IPS-18a (cell line): ENCODE results near the gene IMMP2L.
"Not testable (repeated sequence)": the region's sequence is repeated elsewhere in the genome, so short reads cannot be mapped to it uniquely, and the experiment has no call there.

Source experiments
- H3K27ac ChIP-seq: one replicate; pipeline ENCODE4 v1.5.1; 2013; ENCODE audit warnings: low read length
- H3K27me3 ChIP-seq: one replicate; pipeline ENCODE4 v1.6.1; 2013; ENCODE audit warnings: mild to moderate bottlenecking, low read length; ENCODE audit not compliant: control insufficient read depth, insufficient read depth
- H3K36me3 ChIP-seq: one replicate; pipeline ENCODE4 v1.6.1; 2013; ENCODE audit warnings: low read depth, low read length; ENCODE audit not compliant: control insufficient read depth
- H3K4me1 ChIP-seq: one replicate; pipeline ENCODE4 v1.6.1; 2013; ENCODE audit warnings: low read depth, low read length; ENCODE audit not compliant: control insufficient read depth
- H3K4me3 ChIP-seq: one replicate; pipeline ENCODE4 v1.5.1; 2013; ENCODE audit warnings: low read length
- H3K9ac ChIP-seq: one replicate; pipeline ENCODE4 v1.6.1; 2013; ENCODE audit warnings: mild to moderate bottlenecking, low read length, moderate library complexity
- H3K9me3 ChIP-seq: one replicate; pipeline ENCODE4 v1.6.1; 2013; ENCODE audit warnings: low read depth, low read length; ENCODE audit not compliant: control insufficient read depth

The IMMP2L gene

DNA sequence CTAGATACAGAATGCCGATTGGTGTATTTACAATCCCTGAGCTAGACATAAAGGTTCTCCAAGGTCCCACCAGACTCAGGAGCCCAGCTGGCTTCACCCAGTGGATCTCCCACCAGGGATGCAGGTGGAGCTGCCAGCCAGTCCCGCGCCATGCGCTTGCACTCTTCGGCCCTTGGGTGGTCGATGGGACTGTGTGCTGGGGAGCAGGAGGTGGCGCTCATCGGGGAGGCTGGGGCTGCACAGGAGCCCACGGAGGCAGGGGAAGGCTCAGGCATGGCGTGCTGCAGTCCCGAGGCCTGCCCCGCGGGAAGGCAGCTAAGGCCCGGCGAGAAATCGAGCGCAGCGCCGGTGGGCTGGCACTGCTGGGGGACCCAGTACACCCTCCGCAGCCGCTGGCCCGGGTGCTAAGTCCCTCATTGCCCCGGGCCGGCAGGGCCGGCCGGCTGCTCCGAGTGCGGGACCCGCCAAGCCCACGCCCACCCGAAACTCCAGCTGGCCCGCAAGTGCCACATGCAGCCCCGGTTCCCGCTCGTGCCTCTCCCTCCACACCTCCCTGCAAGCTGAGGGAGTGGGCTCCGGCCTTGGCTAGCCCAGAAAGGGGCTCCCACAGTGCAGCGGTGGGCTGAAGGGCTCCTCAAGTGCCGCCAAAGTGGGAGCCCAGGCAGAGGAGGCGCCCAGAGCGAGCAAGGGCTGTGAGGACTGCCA lies 19.6 kb upstream of the IMMP2L start:
- H3K36me3 ChIP-seq, H3K9ac ChIP-seq, H3K27ac ChIP-seq, H3K4me1 ChIP-seq, H3K9me3 ChIP-seq, H3K27me3 ChIP-seq, H3K4me3 ChIP-seq: not testable (repeated sequence)

- not testable (repeated sequence) for H3K36me3 ChIP-seq, H3K9me3 ChIP-seq, H3K9ac ChIP-seq, H3K4me3 ChIP-seq, H3K27me3 ChIP-seq, H3K4me1 ChIP-seq, H3K27ac ChIP-seq
These were observed 18.9 kb upstream of the IMMP2L start for GRCh38 chr7:111581207-111581606.

DNA sequence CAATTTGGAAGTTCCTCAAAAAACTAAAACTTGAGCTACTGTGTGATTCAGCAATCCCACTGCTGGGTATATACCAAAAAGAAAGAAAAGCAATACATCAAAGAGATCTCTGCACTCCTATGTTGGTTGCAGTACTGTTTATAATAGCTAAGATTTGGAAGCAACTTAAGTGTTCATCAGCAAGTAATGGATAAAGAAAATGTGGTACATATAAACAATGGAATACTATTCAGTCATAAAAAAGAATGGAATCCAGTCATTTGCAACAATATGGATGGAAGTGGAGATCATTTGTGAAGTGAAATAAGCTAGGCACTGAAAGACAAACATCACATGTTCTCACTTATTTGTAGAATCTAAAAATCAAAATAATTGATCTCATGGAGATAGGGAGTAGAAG lies 16.5 kb upstream of the IMMP2L start:
- H3K36me3 ChIP-seq, result no peaks in the 10 kb centered on the region
- no peak overlapping the region for H3K4me3 ChIP-seq
- H3K27me3 ChIP-seq, result no peaks in the 10 kb centered on the region
- peaks cover 4% of the 10 kb centered on the region for H3K9me3 ChIP-seq
- no peaks in the 10 kb centered on the region for H3K4me1 ChIP-seq
- no peak overlapping the region for H3K9ac ChIP-seq
- no peak overlapping the region for H3K27ac ChIP-seq

DNA sequence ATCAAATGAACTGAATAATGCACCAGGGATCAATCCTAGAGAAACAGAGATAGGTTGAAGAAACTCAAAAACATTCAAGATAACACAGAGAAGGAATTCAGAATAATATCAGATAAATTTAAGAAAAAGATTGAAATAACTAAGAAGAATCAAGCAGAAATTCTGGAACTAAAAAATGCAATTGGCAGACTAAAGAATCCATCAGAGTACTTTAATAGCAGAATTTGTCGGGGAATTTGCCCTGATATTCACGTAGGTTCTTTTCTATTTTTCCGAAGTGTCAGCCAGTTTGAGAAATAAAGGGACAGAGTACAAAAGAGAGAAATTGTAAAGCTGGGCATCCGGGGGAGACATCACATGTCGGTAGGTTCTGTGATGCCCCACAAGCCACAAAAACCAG lies 9.4 kb upstream of the IMMP2L start:
- no peaks in the 10 kb centered on the region for H3K36me3 ChIP-seq
- no peaks in the 10 kb centered on the region for H3K27me3 ChIP-seq
- no peak overlapping the region for H3K27ac ChIP-seq
- H3K4me1 ChIP-seq, result no peaks in the 10 kb centered on the region
- no peak overlapping the region for H3K4me3 ChIP-seq
- H3K9ac ChIP-seq, result no peak overlapping the region
- H3K9me3 ChIP-seq, result peaks cover 8% of the 10 kb centered on the region

GRCh38 chr7:111568870-111569462 lies 6.7 kb upstream of the IMMP2L start:
- Histone ChIP-seq H3K36me3 (no peaks in the 10 kb centered on the region), H3K4me3 (no peak overlapping the region), H3K4me1 (no peaks in the 10 kb centered on the region), H3K27me3 (no peaks in the 10 kb centered on the region), H3K27ac (no peak overlapping the region), H3K9me3 (peaks cover 8% of the 10 kb centered on the region), H3K9ac (no peak overlapping the region)

- Histone ChIP-seq H3K9me3 (peaks cover 8% of the 10 kb centered on the region), H3K4me1 (no peaks in the 10 kb centered on the region), H3K9ac (no peak overlapping the region), H3K4me3 (no peak overlapping the region), H3K27me3 (no peaks in the 10 kb centered on the region), H3K36me3 (no peaks in the 10 kb centered on the region), H3K27ac (no peak overlapping the region)
These were observed 6.1 kb upstream of the IMMP2L start for GRCh38 chr7:111568419-111568818.

DNA sequence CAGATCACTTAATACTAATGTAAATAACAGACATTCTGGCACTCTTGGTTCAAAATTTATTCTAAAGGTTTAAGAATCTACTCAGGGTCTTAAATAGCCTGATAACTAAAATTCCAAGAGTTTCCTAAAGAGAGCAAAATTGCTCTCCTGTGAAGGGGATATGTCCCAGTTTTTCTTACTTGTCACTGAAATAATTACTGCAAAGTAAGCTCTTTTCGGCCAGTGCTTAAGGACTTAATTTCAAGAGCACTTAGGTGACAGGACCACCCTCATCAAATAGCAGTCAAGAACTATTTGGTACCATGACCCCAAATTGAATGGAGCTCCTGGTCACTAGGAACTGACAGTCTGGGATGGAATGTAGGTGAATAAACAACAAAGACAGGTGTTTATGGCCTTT lies 1.8 kb upstream of the IMMP2L start:
- H3K27me3 ChIP-seq, result no peaks in the 10 kb centered on the region
- no peak overlapping the region for H3K4me3 ChIP-seq
- peaks cover 18% of the 10 kb centered on the region for H3K4me1 ChIP-seq
- H3K36me3 ChIP-seq, result peaks cover under 1% of the 10 kb centered on the region
- no peak overlapping the region for H3K9ac ChIP-seq
- no peaks in the 10 kb centered on the region for H3K9me3 ChIP-seq
- no peak overlapping the region for H3K27ac ChIP-seq

DNA sequence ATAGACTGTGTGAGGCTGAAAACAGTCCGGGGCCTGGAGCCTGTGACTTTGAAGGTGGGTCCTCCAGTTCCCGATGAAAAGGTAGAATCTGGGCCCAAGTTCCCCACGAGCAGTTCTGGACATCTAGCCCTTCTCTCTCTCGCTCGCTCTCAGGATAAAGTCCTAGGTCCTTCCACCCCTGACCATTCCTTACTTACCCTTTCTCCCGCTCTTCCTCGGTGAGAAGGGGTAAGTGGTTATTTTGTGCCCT lies 713 bp downstream of the IMMP2L start:
- H3K4me1 ChIP-seq, result peaks cover 18% of the 10 kb centered on the region
- H3K9me3 ChIP-seq, result no peaks in the 10 kb centered on the region
- peak overlapping the region; percentile 69 for H3K4me3 ChIP-seq
- no peaks in the 10 kb centered on the region for H3K27me3 ChIP-seq
- H3K36me3 ChIP-seq, result peaks cover 7% of the 10 kb centered on the region
- peak overlapping the region; percentile 75 for H3K9ac ChIP-seq
- H3K27ac ChIP-seq, result no peak overlapping the region

DNA sequence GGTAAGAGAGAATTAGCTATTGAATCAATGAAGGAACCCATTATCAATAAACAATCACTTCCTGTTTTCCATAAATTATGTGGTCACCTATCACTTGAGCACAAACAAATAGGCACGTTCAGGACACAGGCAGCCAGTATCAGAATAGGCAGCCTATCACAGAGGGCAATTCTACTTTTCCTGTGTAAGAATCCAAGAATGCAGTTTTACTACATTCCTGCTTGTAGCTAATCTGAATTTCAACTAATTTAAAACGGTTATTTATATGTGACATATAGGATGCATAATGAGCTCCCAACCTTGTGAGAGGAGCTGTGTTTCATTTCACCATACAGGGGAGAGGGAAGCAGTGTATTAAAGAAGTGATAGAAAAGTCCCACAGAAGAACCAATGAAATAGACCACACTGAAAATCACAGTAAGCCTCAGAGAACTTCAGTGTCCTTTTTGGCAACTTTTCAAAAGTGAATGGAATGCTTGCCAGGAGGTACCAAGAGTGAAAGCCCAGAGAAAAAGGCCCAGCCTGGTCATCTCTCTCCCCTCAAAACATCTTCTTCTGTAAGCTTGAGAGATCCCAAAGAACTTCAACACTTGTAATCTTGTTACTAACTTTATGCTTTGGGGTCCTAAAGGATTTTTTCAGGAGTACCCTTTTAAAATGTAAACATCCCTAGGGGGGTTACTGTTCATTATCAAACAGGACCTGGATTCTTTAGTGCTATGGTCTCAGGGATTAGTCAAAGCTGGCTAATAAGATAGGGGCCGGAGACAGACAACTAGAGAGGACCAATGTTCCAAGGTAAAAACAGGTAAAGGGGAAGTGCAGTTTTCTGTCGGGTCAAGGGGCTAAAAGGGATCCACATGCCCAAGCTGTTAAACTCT lies 1.3 kb downstream of the IMMP2L start:
- Histone ChIP-seq H3K9ac (peak overlapping the region; percentile 75), H3K27me3 (no peaks in the 10 kb centered on the region), H3K4me1 (peaks cover 18% of the 10 kb centered on the region), H3K36me3 (peaks cover 7% of the 10 kb centered on the region), H3K27ac (no peak overlapping the region), H3K9me3 (no peaks in the 10 kb centered on the region), H3K4me3 (peak overlapping the region; percentile 69)

DNA sequence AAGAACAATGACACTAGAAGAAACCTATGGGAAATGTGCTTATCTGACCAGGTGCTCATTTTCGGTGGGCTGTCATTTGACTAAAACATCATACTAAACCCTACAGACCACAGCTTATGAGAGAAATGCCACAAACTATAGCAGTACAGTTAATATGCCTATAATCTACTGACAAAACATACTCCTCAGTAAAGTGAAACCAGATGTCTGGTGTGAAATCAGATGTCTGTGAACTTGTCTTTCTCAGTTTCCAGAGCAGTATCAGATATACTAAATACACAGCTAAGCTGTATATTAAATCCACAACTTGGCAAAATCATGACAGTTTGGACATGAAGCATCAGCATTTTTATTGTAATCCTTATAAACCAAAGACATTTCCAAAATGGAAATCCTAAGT lies 3.3 kb downstream of the IMMP2L start:
- Histone ChIP-seq H3K27ac (no peak overlapping the region), H3K4me3 (no peak overlapping the region), H3K27me3 (no peaks in the 10 kb centered on the region), H3K4me1 (peaks cover 18% of the 10 kb centered on the region), H3K9ac (no peak overlapping the region), H3K9me3 (no peaks in the 10 kb centered on the region), H3K36me3 (peaks cover 14% of the 10 kb centered on the region)

DNA sequence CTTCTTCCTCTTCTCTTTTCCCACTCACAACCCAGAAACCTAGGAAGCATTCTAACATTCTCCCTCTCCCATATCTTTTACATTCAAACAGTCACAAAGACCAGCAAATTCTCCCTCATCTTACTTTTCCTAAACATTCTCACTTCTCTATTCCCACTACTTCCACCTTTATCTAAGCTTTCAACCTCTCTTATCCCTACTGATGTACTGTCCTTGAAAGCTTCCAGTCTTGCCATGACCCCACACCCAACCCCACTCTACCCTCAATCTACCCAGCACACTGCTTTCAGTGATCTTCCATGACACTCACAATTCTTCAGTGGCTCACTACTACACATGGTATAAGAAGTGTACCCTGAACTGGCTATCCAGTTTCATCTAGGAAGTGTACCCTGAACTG lies 5.3 kb downstream of the IMMP2L start:
- Histone ChIP-seq H3K9me3 (no peaks in the 10 kb centered on the region), H3K27ac (no peak overlapping the region), H3K36me3 (peaks cover 17% of the 10 kb centered on the region), H3K4me3 (no peak overlapping the region), H3K27me3 (no peaks in the 10 kb centered on the region), H3K9ac (no peak overlapping the region), H3K4me1 (peaks cover 15% of the 10 kb centered on the region)

- H3K27ac ChIP-seq, result no peak overlapping the region
- no peaks in the 10 kb centered on the region for H3K4me1 ChIP-seq
- H3K9ac ChIP-seq, result no peak overlapping the region
- H3K4me3 ChIP-seq, result no peak overlapping the region
- no peaks in the 10 kb centered on the region for H3K27me3 ChIP-seq
- peaks cover 17% of the 10 kb centered on the region for H3K36me3 ChIP-seq
- no peaks in the 10 kb centered on the region for H3K9me3 ChIP-seq
These were observed 8.2 kb downstream of the IMMP2L start for GRCh38 chr7:111554086-111554485.
